Stomach (tissue), 9 donors: ENCODE data around the gene AADACL4. TPM values are rescaled to one million over a fixed set of nuclear protein-coding genes. Genes with fewer than 3 reads are reported as not detected.
"Not testable (repeated sequence)": the region's sequence is repeated elsewhere in the genome, so short reads cannot be mapped to it uniquely, and the experiment has no call there.

Experiments used
- DNase-seq, 2 donors: peaks; one replicate each; pipeline versions ENCODE4 v3.0.0 to v3.0.0-alpha.2; 2013 to 2019
- H3K27ac ChIP-seq, 5 donors: fragments of 200-600 bp in 4 of 5; sonication (generic) in 4 of 5; one replicate each; pipeline ENCODE4 v1.5.1; 2013 to 2019; ENCODE audit warnings: mild to moderate bottlenecking in 1 of 5, moderate library complexity in 1 of 5
- H3K27me3 ChIP-seq, 3 donors: fragments of 200-600 bp; sonication (generic); one replicate each; pipeline ENCODE4 v1.5.1; 2017 to 2019; ENCODE audit warnings: mixed run types in 1 of 3
- H3K36me3 ChIP-seq, 4 donors: fragments of 200-600 bp; sonication (generic); 1 replicate in 3 of 4; 2 replicates in 1 of 4; pipeline ENCODE4 v1.5.1; 2016 to 2019
- H3K4me1 ChIP-seq, 4 donors: fragments of 200-600 bp; sonication (generic); one replicate each; pipeline ENCODE4 v1.5.1; 2016 to 2019
- H3K4me3 ChIP-seq, 4 donors: fragments of 200-600 bp; sonication (generic) in 3 of 4; one replicate each; pipeline ENCODE4 v1.5.1; 2016 to 2019; ENCODE audit warnings: mild to moderate bottlenecking in 1 of 4
- H3K9me3 ChIP-seq, 4 donors: fragments of 200-600 bp; sonication (generic); one replicate each; pipeline ENCODE4 v1.5.1; 2016 to 2019
- CTCF ChIP-seq, 7 experiments: fragments of 450-650 bp in 4 of 7; fragments of 200-600 bp in 3 of 7; sonication (generic) in 3 of 7; IDR thresholded peaks; one replicate each; pipeline ENCODE4 v1.5.1; 2016 to 2019; ENCODE audit warnings: antibody characterized with exemption in 7 of 7, control low read depth in 2 of 7, mild to moderate bottlenecking in 1 of 7
- EP300 ChIP-seq: sonication (generic); formaldehyde crosslinking; IDR thresholded peaks from one replicate; pipeline ENCODE4 v1.6.1; 2017; ENCODE audit warnings: antibody characterized with exemption
- POLR2A ChIP-seq, 4 donors: fragments of 450-650 bp; IDR thresholded peaks; one replicate each; pipeline ENCODE4 v1.6.1; 2016; ENCODE audit warnings: antibody characterized with exemption in 4 of 4, control low read depth in 2 of 4, mild to moderate bottlenecking in 1 of 4, moderate library complexity in 1 of 4
- POLR2AphosphoS5 ChIP-seq, 3 donors: sonication (generic); formaldehyde crosslinking; IDR thresholded peaks; one replicate each; pipeline ENCODE4 v1.6.1; 2016; ENCODE audit warnings: antibody characterized with exemption in 3 of 3
- WGBS, 5 donors: extraction: QIAGEN DNeasy Blood & Tissue Kit in 3 of 5; methylation state at CpG; one replicate each; pipeline versions ENCODE4 v1.1.5 to v1.1.7; 2013 to 2018; 5-methylcytosine and 5-hydroxymethylcytosine counted together
- intact Hi-C: fragments of 100-400 bp; cut with DNase I; formaldehyde crosslinking; loops from one replicate; pipeline ENCODE4 v1.15.1; 2023; ENCODE audit warnings: low total_unique reads
- polyA plus RNA-seq, 3 donors: library from polyadenylated mRNA; stranded (reverse); fragments of 200-250 nt; gene quantifications; one replicate each; pipeline ENCODE4 v1.2.3, GENCODE V29; 2013
- small RNA-seq, 4 donors: library from RNA; depleted of rRNA; stranded (forward); fragments of <200 nt; gene quantifications; one replicate each; pipeline ENCODE3, GENCODE V24; 2016
- total RNA-seq, 5 donors: library from RNA; depleted of rRNA; stranded (reverse); fragments of >200 nt; gene quantifications; one replicate each; pipeline versions ENCODE4 v1.1.0 to v1.2.3, GENCODE V29; 2014 to 2016
- donor health status: healthy with polysubstance abuse.
- donor health status: Bipolar disorder and iron deficiency.
- donor health status: healthy.

Gene AADACL4
- total and polyA plus RNA-seq, 8 donors: not detected

- no peak for DNase-seq
- H3K4me3 ChIP-seq: no peak overlapping the region
- intact Hi-C loops: no loop called here
- H3K27ac ChIP-seq: no peak overlapping the region
- H3K36me3 ChIP-seq: no peaks in the 10 kb centered on the region
- no peak for TF ChIP-seq POLR2A (IDR thresholded peaks at IDR 0.05)
- TF ChIP-seq POLR2AphosphoS5 (IDR thresholded peaks at IDR 0.05): no peak
- TF ChIP-seq CTCF (IDR thresholded peaks at IDR 0.05): no peak
- TF ChIP-seq EP300: no peak
- H3K27me3 ChIP-seq: peaks cover 0 to 10% (median 0%) of the 10 kb centered on the region in 3 donors
- H3K4me1 ChIP-seq: no peaks in the 10 kb centered on the region
- WGBS, 5 donors: 79 to 89% (median 84%) methylated on average over 8 of the region's 8 CpGs
- no peaks in the 10 kb centered on the region for H3K9me3 ChIP-seq
Observed at GRCh38 chr1:12712929-12713328, 69.0 kb downstream of the AADACL4 start.

GRCh38 chr1:12713651-12714050 is 69.8 kb downstream of the AADACL4 start:
- H3K27me3 ChIP-seq: peaks cover 0 to 10% (median 0%) of the 10 kb centered on the region in 3 donors
- not testable (repeated sequence) for H3K4me3 ChIP-seq
- 80 to 86% (median 82%) methylated on average over 5 of the region's 5 CpGs for WGBS, 5 donors

GRCh38 chr1:12714710-12715475 is 71.0 kb downstream of the AADACL4 start:
- Histone ChIP-seq H3K4me1 (no peaks in the 10 kb centered on the region), H3K27ac (no peak overlapping the region), H3K4me3 (no peak overlapping the region), H3K9me3 (no peaks in the 10 kb centered on the region), H3K27me3 (peaks cover 0 to 10% (median 0%) of the 10 kb centered on the region in 3 donors), H3K36me3 (no peaks in the 10 kb centered on the region)
- TF ChIP-seq CTCF (IDR thresholded peaks at IDR 0.05) (no peak), POLR2A (IDR thresholded peaks at IDR 0.05) (no peak), POLR2AphosphoS5 (IDR thresholded peaks at IDR 0.05) (no peak), EP300 (no peak)
- WGBS, 5 donors: 65 to 85% (median 72%) methylated on average over 3 of the region's 3 CpGs
- intact Hi-C loops: no loop called here
- no peak for DNase-seq

More at GRCh38 chr1:12713651-12714050, 69.8 kb downstream of the AADACL4 start:
- DNase-seq, H3K27ac ChIP-seq, H3K36me3 ChIP-seq, H3K4me1 ChIP-seq, intact Hi-C loops, H3K9me3 ChIP-seq: not testable (repeated sequence)

- intact Hi-C loops: no loop called here
- H3K27ac ChIP-seq: no peak within 1 kb of the TSS
- no peaks in the 10 kb centered on the region for H3K9me3 ChIP-seq
- H3K4me3 ChIP-seq: no peak within 1 kb of the TSS
- WGBS, 5 donors: 75 to 83% (median 81%) methylated on average over 8 of the region's 8 CpGs
- DNase-seq: no peak
- H3K27me3 ChIP-seq: peaks cover 0 to 15% (median 0%) of the 10 kb centered on the region in 3 donors
- no peaks in the 10 kb centered on the region for H3K4me1 ChIP-seq
- TF ChIP-seq EP300 (no peak), CTCF (IDR thresholded peaks at IDR 0.05) (no peak), POLR2A (IDR thresholded peaks at IDR 0.05) (no peak), POLR2AphosphoS5 (IDR thresholded peaks at IDR 0.05) (no peak)
- H3K36me3 ChIP-seq: no peaks in the 10 kb centered on the region
Observed at GRCh38 chr1:12715896-12716437, 72.1 kb downstream of the AADACL4 start, which contains the start of gene AADACL3. Gene AADACL3, plus strand, starts transcription at chr1:12716110. Its CDS starts 67 bp downstream, at chr1:12716177.

Small RNAs within 50 kb of the gene (small RNA-seq; reads per million reads assigned to genes)
- 0 reads per million in 4 donors for gene AC244670.1

Other genes starting within 250 kb of the AADACL4 start
- gene DHRS3, start 25.9 kb upstream of the AADACL4 start, total RNA-seq: 100 to 1,000 TPM in 1 of 5 donors, 10 to 100 TPM in 4; 15.1 to 103 (median 54.2) TPM
- gene DHRS3, start 25.9 kb upstream of the AADACL4 start, polyA plus RNA-seq: 100 to 1,000 TPM in 1 of 3 donors, 10 to 100 TPM in 2; 50.2 to 102 (median 62.2) TPM
- gene AADACL3, start 72.0 kb downstream of the AADACL4 start, total RNA-seq: not detected
- not detected for gene AADACL3, start 72.0 kb downstream of the AADACL4 start, polyA plus RNA-seq
- not detected for gene CFAP107, start 102.1 kb downstream of the AADACL4 start, total RNA-seq
- not detected for gene CFAP107, start 102.1 kb downstream of the AADACL4 start, polyA plus RNA-seq
- not detected for gene PRAMEF12, start 129.7 kb downstream of the AADACL4 start, total RNA-seq
- gene PRAMEF12, start 129.7 kb downstream of the AADACL4 start, polyA plus RNA-seq: not detected
- gene PRAMEF1, start 147.3 kb downstream of the AADACL4 start, total RNA-seq: not detected
- gene PRAMEF1, start 147.3 kb downstream of the AADACL4 start, polyA plus RNA-seq: not detected
- gene PRAMEF11, start 187.3 kb downstream of the AADACL4 start, total RNA-seq: not detected
- gene PRAMEF11, start 187.3 kb downstream of the AADACL4 start, polyA plus RNA-seq: not detected
- not detected for gene HNRNPCL1, start 204.6 kb downstream of the AADACL4 start, total RNA-seq
- not detected for gene HNRNPCL1, start 204.6 kb downstream of the AADACL4 start, polyA plus RNA-seq
- gene PRAMEF2, start 213.0 kb downstream of the AADACL4 start, total RNA-seq: not detected
- not detected for gene PRAMEF2, start 213.0 kb downstream of the AADACL4 start, polyA plus RNA-seq
- not detected for gene PRAMEF4, start 242.1 kb downstream of the AADACL4 start, total RNA-seq
- not detected for gene PRAMEF4, start 242.1 kb downstream of the AADACL4 start, polyA plus RNA-seq